ENCODE results near the gene MCM3.

MCM3 gene

DNA sequence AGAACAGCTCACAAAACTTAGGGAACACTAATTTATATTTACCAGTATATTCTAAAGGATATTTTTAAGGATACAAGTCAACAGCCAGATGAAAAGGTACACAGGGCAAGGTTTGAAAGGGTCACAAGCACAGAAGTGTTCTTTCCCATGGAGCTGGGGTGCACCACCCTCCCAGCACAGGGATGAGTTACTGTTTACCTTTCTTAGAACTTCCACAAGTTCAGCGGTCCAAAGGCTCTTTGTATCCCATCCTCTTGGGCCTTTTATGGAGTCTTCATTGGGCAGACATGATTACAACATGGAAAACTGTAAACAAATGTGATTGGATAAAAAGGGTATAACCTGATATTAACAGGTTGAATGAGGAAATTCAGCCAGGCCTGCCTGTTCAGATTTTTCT, 39.1 kb downstream of the MCM3 start:
- no peak for TF ChIP-seq REST (IDR thresholded peaks at IDR 0.05; ENCODE audit: low read depth)
- TF ChIP-seq NFIC (IDR thresholded peaks at IDR 0.05) = no peak
- no peak for TF ChIP-seq TCF12 (IDR thresholded peaks at IDR 0.05; ENCODE audit: low read depth)
- no peak for TF ChIP-seq TEAD4 (IDR thresholded peaks at IDR 0.05)
- TF ChIP-seq, protein P1, sequence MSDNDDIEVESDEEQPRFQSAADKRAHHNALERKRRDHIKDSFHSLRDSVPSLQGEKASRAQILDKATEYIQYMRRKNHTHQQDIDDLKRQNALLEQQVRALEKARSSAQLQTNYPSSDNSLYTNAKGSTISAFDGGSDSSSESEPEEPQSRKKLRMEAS (IDR thresholded peaks at IDR 0.05) = no peak
- no peak for TF ChIP-seq CEBPB (IDR thresholded peaks at IDR 0.05)
- TF ChIP-seq RAD21 (IDR thresholded peaks at IDR 0.05; ENCODE audit: low read depth) = no peak
- TF ChIP-seq FOXM1 (IDR thresholded peaks at IDR 0.05; ENCODE audit: borderline replicate concordance, low read depth) = no peak
- no peak for TF ChIP-seq USF1 (IDR thresholded peaks at IDR 0.05)
- TF ChIP-seq ZBTB7A (IDR thresholded peaks at IDR 0.05; ENCODE audit: low read depth) = no peak
- TF ChIP-seq CREB1 (IDR thresholded peaks at IDR 0.05; ENCODE audit: low read depth) = no peak
- no peak for TF ChIP-seq YY1 (IDR thresholded peaks at IDR 0.05; ENCODE audit: low read depth)
- no peak for TF ChIP-seq EGR1 (IDR thresholded peaks at IDR 0.05)
- TF ChIP-seq EP300 (IDR thresholded peaks at IDR 0.05; ENCODE audit: borderline replicate concordance) = no peak
- no peak for TF ChIP-seq TAF1 (IDR thresholded peaks at IDR 0.05; ENCODE audit: low read depth)

DNA sequence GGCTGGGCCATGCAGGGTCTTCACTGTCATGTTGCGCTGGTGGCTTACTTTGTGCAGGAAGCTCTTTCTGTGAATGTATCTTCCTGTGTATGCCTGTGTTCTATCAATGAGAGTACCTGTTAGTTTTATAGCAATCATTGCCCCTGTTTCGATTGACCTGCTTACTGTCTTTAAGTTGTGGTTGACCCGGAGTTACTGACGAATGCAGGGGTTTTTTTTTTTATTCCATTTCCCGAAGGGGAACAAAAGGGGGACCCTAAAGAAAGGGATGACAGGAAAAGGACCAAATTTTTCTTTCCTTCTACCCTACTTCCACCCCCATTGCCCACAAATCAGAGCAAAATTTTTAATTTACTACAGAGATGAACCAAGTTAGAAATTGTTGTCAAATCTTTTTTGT, 40.1 kb downstream of the MCM3 start, which contains the start of gene IL17F:
IL17F (minus strand) TSS at position 101 of the 400 bp plus-strand sequence; CDS start at position 30, 71 bp downstream.
- no peak for TF ChIP-seq TEAD4 (IDR thresholded peaks at IDR 0.05)
- TF ChIP-seq NFIC (IDR thresholded peaks at IDR 0.05) = no peak
- TF ChIP-seq REST (IDR thresholded peaks at IDR 0.05; ENCODE audit: low read depth) = no peak
- no peak for TF ChIP-seq TCF12 (IDR thresholded peaks at IDR 0.05; ENCODE audit: low read depth)
- TF ChIP-seq TAF1 (IDR thresholded peaks at IDR 0.05; ENCODE audit: low read depth) = no peak
- TF ChIP-seq, protein P1 (IDR thresholded peaks at IDR 0.05) = no peak
- TF ChIP-seq EP300 (IDR thresholded peaks at IDR 0.05; ENCODE audit: borderline replicate concordance) = no peak
- no peak for TF ChIP-seq FOXM1 (IDR thresholded peaks at IDR 0.05; ENCODE audit: borderline replicate concordance, low read depth)
- no peak for TF ChIP-seq CREB1 (IDR thresholded peaks at IDR 0.05; ENCODE audit: low read depth)
- no peak for TF ChIP-seq CEBPB (IDR thresholded peaks at IDR 0.05)
- no peak for TF ChIP-seq EGR1 (IDR thresholded peaks at IDR 0.05)
- no peak for TF ChIP-seq RAD21 (IDR thresholded peaks at IDR 0.05; ENCODE audit: low read depth)
- TF ChIP-seq ZBTB7A (IDR thresholded peaks at IDR 0.05; ENCODE audit: low read depth) = no peak
- no peak for TF ChIP-seq USF1 (IDR thresholded peaks at IDR 0.05)
- TF ChIP-seq YY1 (IDR thresholded peaks at IDR 0.05; ENCODE audit: low read depth) = no peak

GRCh38 chr6:52243282-52243893, 41.2 kb downstream of the MCM3 start:
- TF ChIP-seq REST (IDR thresholded peaks at IDR 0.05; ENCODE audit: low read depth) = peak; percentile 63
- TF ChIP-seq RAD21 (IDR thresholded peaks at IDR 0.05; ENCODE audit: low read depth) = no peak

GRCh38 chr6:52241819-52242218, 42.7 kb downstream of the MCM3 start:
- TF ChIP-seq NFIC (IDR thresholded peaks at IDR 0.05) (no peak), EGR1 (IDR thresholded peaks at IDR 0.05) (no peak), USF1 (IDR thresholded peaks at IDR 0.05) (no peak), TCF12 (IDR thresholded peaks at IDR 0.05; ENCODE audit: low read depth) (no peak), TEAD4 (IDR thresholded peaks at IDR 0.05) (no peak), EP300 (IDR thresholded peaks at IDR 0.05; ENCODE audit: borderline replicate concordance) (no peak), YY1 (IDR thresholded peaks at IDR 0.05; ENCODE audit: low read depth) (no peak), RAD21 (IDR thresholded peaks at IDR 0.05; ENCODE audit: low read depth) (no peak), CREB1 (IDR thresholded peaks at IDR 0.05; ENCODE audit: low read depth) (no peak), CEBPB (IDR thresholded peaks at IDR 0.05) (no peak), TAF1 (IDR thresholded peaks at IDR 0.05; ENCODE audit: low read depth) (no peak), ZBTB7A (IDR thresholded peaks at IDR 0.05; ENCODE audit: low read depth) (no peak), REST (IDR thresholded peaks at IDR 0.05; ENCODE audit: low read depth) (no peak), FOXM1 (IDR thresholded peaks at IDR 0.05; ENCODE audit: borderline replicate concordance, low read depth) (no peak)
- TF ChIP-seq, protein P1 (IDR thresholded peaks at IDR 0.05) = no peak

Measured in Ishikawa (cell line).